Measurements from ENCODE around the gene TRIM40.

The TRIM40 gene

GRCh38 chr6:30142665-30143064, 6.7 kb downstream of the TRIM40 start:
- no peak for DNase-seq (ENCODE audit: low read depth)
- H3K4me3 ChIP-seq (ENCODE audit: low read depth, low read length), result no peak overlapping the region
- no peak for TF ChIP-seq CTCF (IDR thresholded peaks at IDR 0.05; ENCODE audit: control insufficient read depth, extremely low read depth, insufficient read depth)

GRCh38 chr6:30143780-30144179, 7.8 kb downstream of the TRIM40 start:
- DNase-seq (ENCODE audit: low read depth), result no peak
- H3K4me3 ChIP-seq (ENCODE audit: low read depth, low read length), result no peak overlapping the region
- no peak for TF ChIP-seq CTCF (IDR thresholded peaks at IDR 0.05; ENCODE audit: control insufficient read depth, extremely low read depth, insufficient read depth)

- TF ChIP-seq CTCF (IDR thresholded peaks at IDR 0.05; ENCODE audit: control insufficient read depth, extremely low read depth, insufficient read depth), result no peak
- no peak for DNase-seq (ENCODE audit: low read depth)
- no peak overlapping the region for H3K4me3 ChIP-seq (ENCODE audit: low read depth, low read length)
These were observed 8.9 kb downstream of the TRIM40 start for GRCh38 chr6:30144811-30145210.

- no peak for DNase-seq (ENCODE audit: low read depth)
- TF ChIP-seq CTCF (IDR thresholded peaks at IDR 0.05; ENCODE audit: control insufficient read depth, extremely low read depth, insufficient read depth), result no peak
- no peak overlapping the region for H3K4me3 ChIP-seq (ENCODE audit: low read depth, low read length)
These were observed 9.9 kb downstream of the TRIM40 start for GRCh38 chr6:30145818-30146217.

- TF ChIP-seq CTCF (IDR thresholded peaks at IDR 0.05; ENCODE audit: control insufficient read depth, extremely low read depth, insufficient read depth), result no peak
- H3K4me3 ChIP-seq (ENCODE audit: low read depth, low read length), result no peak overlapping the region
- DNase-seq (ENCODE audit: low read depth), result no peak
These were observed 11.2 kb downstream of the TRIM40 start for GRCh38 chr6:30147096-30147495.

GRCh38 chr6:30149234-30149633, 13.3 kb downstream of the TRIM40 start:
- no peak for DNase-seq (ENCODE audit: low read depth)
- no peak overlapping the region for H3K4me3 ChIP-seq (ENCODE audit: low read depth, low read length)
- TF ChIP-seq CTCF (IDR thresholded peaks at IDR 0.05; ENCODE audit: control insufficient read depth, extremely low read depth, insufficient read depth), result no peak

GRCh38 chr6:30149858-30150550, 14.1 kb downstream of the TRIM40 start:
- TF ChIP-seq CTCF (IDR thresholded peaks at IDR 0.05; ENCODE audit: control insufficient read depth, extremely low read depth, insufficient read depth), result no peak
- DNase-seq (ENCODE audit: low read depth), result no peak
- no peak overlapping the region for H3K4me3 ChIP-seq (ENCODE audit: low read depth, low read length)

Data from LNCaP clone FGC (cell line).